Ovary (tissue), 9 donors: ENCODE measurements around the gene FCRL6. TPM values are rescaled to one million over a fixed set of nuclear protein-coding genes. Genes with fewer than 3 reads are reported as not detected.

ENCODE experiments used
- DNase-seq, 5 donors: peaks; one replicate each; pipeline ENCODE4 v3.0.0-alpha.2; 2019 to 2020
- H3K27ac ChIP-seq, 2 donors: fragments of 200-600 bp; one replicate each; pipeline versions ENCODE4 v1.5.1 to v1.8.0; 2019 to 2022
- H3K27me3 ChIP-seq: fragments of 200-600 bp; one replicate; pipeline ENCODE4 v1.8.0; 2022
- H3K36me3 ChIP-seq: fragments of 200-600 bp; sonication (generic); one replicate; pipeline ENCODE4 v1.5.1; 2019
- H3K4me1 ChIP-seq: one replicate; pipeline ENCODE4 v1.8.1; 2013; ENCODE audit warnings: mild to moderate bottlenecking, moderate library complexity; ENCODE audit not compliant: insufficient read depth
- H3K4me3 ChIP-seq: fragments of 200-600 bp; sonication (generic); one replicate; pipeline ENCODE4 v1.5.1; 2017
- H3K9me3 ChIP-seq, 2 donors: fragments of 200-600 bp in 1 of 2; sonication (generic) in 1 of 2; one replicate each; pipeline versions ENCODE4 v1.5.1 to v1.8.1; 2013 to 2019; ENCODE audit warnings: mild to moderate bottlenecking in 1 of 2, moderate library complexity in 1 of 2
- CTCF ChIP-seq, 3 donors: fragments of 450-650 bp in 2 of 3; fragments of 200-600 bp in 1 of 3; IDR thresholded peaks; one replicate each; pipeline versions ENCODE4 v1.5.1 to v1.8.0; 2016 to 2022; ENCODE audit warnings: antibody characterized with exemption in 3 of 3, mild to moderate bottlenecking in 1 of 3
- EP300 ChIP-seq: sonication (generic); formaldehyde crosslinking; IDR thresholded peaks from one replicate; pipeline ENCODE4 v1.6.1; 2017; ENCODE audit warnings: antibody characterized with exemption
- POLR2A ChIP-seq: fragments of 450-650 bp; IDR thresholded peaks from one replicate; pipeline ENCODE4 v1.6.1; 2017; ENCODE audit warnings: antibody characterized with exemption, mild to moderate bottlenecking, moderate library complexity
- WGBS, 3 donors: extraction: QIAGEN DNeasy Blood & Tissue Kit in 1 of 3; methylation state at CpG; one replicate each; pipeline versions ENCODE4 v1.1.5 to v1.1.7; 2013 to 2017; 5-methylcytosine and 5-hydroxymethylcytosine counted together
- intact Hi-C, 4 donors: fragments of 100-400 bp; cut with DNase I; formaldehyde crosslinking; loops; one replicate each; pipeline versions ENCODE4 v1.11.0 to v1.15.1; 2022 to 2023
- polyA plus RNA-seq, 2 donors: library from polyadenylated mRNA; stranded (reverse); fragments of 200-250 nt in 1 of 2; fragments of 350-450 nt in 1 of 2; fragmentation: Illumina TruSeq in 1 of 2; extraction: RNeasy Lipid Tissue Mini Kit (QIAGEN cat#74804) in 1 of 2; gene quantifications; one replicate each; pipeline ENCODE4 v1.2.3, GENCODE V29; 2013 to 2014
- total RNA-seq, 7 donors: library from RNA; depleted of rRNA in 2 of 7; stranded (reverse); fragments of >200 nt in 2 of 7; fragmentation: NEBNext Ultra II Directional in 3 of 7; extraction: Animal tissue kit (Norgen Biotek cat#: 25700) in 3 of 7; gene quantifications; one replicate each; pipeline versions ENCODE4 v1.1.0 to v1.2.4, GENCODE V29; 2016 to 2023
- donor health status: DM: no; HTN: no; CAD: no; lungs with moderate emphysema.
- donor health status: DM: no; HTN: no; CAD: no.
- donor health status: Bipolar disorder and iron deficiency.
- donor health status: DM: yes; HTN: yes; CAD: no.
- donor health status: DM: no; HTN: no; CAD: no.
- donor health status: DM: yes; HTN: yes; CAD: no.

FCRL6 gene
- total and polyA plus RNA-seq, 9 donors, result 0.08 to 2.3 (median 0.20) TPM; not detected in 2

GRCh38 chr1:159838715-159839114 is 36.6 kb downstream of the FCRL6 start:
- H3K9me3 ChIP-seq, result no peaks in the 10 kb centered on the region
- 86 to 98% (median 96%) methylated on average over 1 of the region's 1 CpG for WGBS, 3 donors
- no peaks in the 10 kb centered on the region for H3K4me1 ChIP-seq
- no peak for DNase-seq
- H3K27me3 ChIP-seq, result no peaks in the 10 kb centered on the region
- no peak overlapping the region for H3K4me3 ChIP-seq
- no peak for TF ChIP-seq EP300
- no peak for TF ChIP-seq CTCF (IDR thresholded peaks at IDR 0.05)
- TF ChIP-seq POLR2A, result no peak
- no peak overlapping the region for H3K27ac ChIP-seq
- intact Hi-C loops, result no loop called here
- no peaks in the 10 kb centered on the region for H3K36me3 ChIP-seq

DNA sequence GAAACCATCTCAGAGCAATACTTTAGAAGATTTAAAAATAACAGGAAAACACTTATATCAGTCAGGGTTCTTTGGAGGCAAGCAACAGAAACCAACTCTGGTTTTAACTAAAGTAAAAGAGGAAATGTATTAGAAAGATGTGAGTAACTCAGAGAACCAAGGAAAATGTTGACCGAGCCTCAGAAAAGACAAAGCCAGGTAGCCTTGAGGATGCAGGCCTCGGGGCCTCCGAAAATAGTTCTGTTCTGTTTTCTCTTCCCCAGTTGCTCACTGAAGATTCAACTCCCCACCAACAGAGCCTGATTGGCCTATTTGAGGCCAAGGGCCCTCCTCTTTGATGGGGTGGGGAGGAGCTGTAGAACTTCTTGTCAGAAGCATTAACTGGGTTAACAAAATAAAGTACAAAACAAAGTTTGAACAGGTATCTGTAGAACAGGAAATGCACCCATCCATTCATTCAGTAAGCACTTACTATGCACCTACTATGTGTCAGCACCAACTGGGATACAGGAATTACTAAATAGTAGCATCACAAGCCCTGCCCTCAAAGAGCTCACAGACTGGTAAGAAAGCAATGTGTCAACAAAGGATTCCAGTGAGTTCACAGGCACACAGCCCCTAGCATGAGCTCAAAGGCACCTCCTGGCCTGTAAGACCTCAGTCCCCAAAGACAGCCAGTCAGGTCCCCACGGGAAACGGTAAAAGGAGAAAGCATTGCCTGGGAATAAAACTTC is 37.1 kb downstream of the FCRL6 start:
- H3K9me3 ChIP-seq, result no peaks in the 10 kb centered on the region
- no peak for DNase-seq
- H3K4me3 ChIP-seq, result no peak overlapping the region
- intact Hi-C loops, result no loop called here
- TF ChIP-seq EP300 (no peak), POLR2A (no peak), CTCF (IDR thresholded peaks at IDR 0.05) (no peak)
- H3K36me3 ChIP-seq, result no peaks in the 10 kb centered on the region
- H3K4me1 ChIP-seq, result no peaks in the 10 kb centered on the region
- WGBS, 3 donors, result 89 to 95% (median 90%) methylated on average over 5 of the region's 5 CpGs
- H3K27me3 ChIP-seq, result no peaks in the 10 kb centered on the region
- H3K27ac ChIP-seq, result no peak overlapping the region

DNA sequence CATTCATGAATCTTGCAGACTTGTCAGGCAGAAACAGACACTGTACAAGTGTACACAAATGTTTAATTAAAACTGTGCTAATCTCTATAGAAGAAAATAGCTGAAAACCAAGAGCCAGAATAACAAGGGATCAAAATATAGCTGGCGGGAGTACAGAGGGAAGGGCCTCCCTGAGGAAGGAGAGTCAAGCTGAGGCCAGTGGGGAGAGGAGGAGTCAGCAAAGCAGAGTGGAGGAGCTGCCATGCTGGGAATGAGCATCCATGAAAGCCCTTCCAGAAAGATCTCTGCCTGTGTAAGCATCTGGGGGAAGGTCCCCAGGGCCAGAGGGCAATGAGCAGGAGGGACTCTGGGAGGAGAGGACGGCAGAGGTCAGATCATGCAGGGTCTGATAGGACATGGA is 39.6 kb downstream of the FCRL6 start:
- intact Hi-C loops, result no loop called here
- no peak for DNase-seq
- H3K36me3 ChIP-seq, result no peaks in the 10 kb centered on the region
- 52 to 69% (median 69%) methylated on average over 2 of the region's 2 CpGs for WGBS, 3 donors
- H3K4me3 ChIP-seq, result no peak overlapping the region
- TF ChIP-seq POLR2A, result no peak
- no peak for TF ChIP-seq CTCF (IDR thresholded peaks at IDR 0.05)
- no peak for TF ChIP-seq EP300
- no peak overlapping the region for H3K27ac ChIP-seq
- no peaks in the 10 kb centered on the region for H3K9me3 ChIP-seq
- H3K4me1 ChIP-seq, result no peaks in the 10 kb centered on the region
- no peaks in the 10 kb centered on the region for H3K27me3 ChIP-seq

- 75 to 93% (median 91%) methylated on average over 4 of the region's 4 CpGs for WGBS, 3 donors
- TF ChIP-seq CTCF (IDR thresholded peaks at IDR 0.05), result no peak
- no peak for TF ChIP-seq EP300
- no peak for TF ChIP-seq POLR2A
- Histone ChIP-seq H3K4me3 (no peak overlapping the region), H3K4me1 (no peaks in the 10 kb centered on the region), H3K9me3 (no peaks in the 10 kb centered on the region), H3K27me3 (no peaks in the 10 kb centered on the region), H3K36me3 (no peaks in the 10 kb centered on the region), H3K27ac (no peak overlapping the region)
- intact Hi-C loops, result no loop called here
- DNase-seq, result no peak
Observed at GRCh38 chr1:159843459-159843858, 41.3 kb downstream of the FCRL6 start.
